Stimulated activated CD4-positive, alpha-beta T cell treated with anti-CD3 and anti-CD28 coated beads, Interleukin-4, amount 100 ng/mL, for 4 hours (primary cell): ENCODE data around the gene CASTOR1.
A peak's percentile ranks its signal among the peaks of the same experiment; 100 is the strongest.

ENCODE experiments used
- DNase-seq, 2 experiments: peaks; one replicate each; pipeline ENCODE4 v3.0.0-alpha.2; 2020

The CASTOR1 gene

GRCh38 chr22:30318799-30319419 lies 29.6 kb upstream of the CASTOR1 start:
- DNase-seq = no peak

DNA sequence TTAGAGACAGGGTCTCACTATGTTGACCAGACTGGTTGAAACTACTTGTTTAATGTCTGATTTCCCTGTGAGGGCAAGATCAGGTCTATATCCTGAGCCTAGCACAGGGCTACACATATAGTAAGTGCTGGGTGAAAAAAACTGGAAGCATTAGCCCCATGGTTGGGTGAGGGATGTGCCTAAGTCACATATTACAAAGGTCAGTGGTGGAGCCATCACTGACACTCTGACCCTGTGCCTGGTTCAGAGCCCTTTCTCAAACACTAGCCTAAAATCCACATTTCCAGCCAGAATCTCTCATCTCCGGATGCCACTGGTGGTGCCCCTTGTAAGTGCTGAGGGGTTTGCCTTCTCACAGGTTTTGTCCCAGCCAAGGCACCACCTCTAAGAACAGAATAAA lies 28.5 kb upstream of the CASTOR1 start:
- DNase-seq = no peak

DNA sequence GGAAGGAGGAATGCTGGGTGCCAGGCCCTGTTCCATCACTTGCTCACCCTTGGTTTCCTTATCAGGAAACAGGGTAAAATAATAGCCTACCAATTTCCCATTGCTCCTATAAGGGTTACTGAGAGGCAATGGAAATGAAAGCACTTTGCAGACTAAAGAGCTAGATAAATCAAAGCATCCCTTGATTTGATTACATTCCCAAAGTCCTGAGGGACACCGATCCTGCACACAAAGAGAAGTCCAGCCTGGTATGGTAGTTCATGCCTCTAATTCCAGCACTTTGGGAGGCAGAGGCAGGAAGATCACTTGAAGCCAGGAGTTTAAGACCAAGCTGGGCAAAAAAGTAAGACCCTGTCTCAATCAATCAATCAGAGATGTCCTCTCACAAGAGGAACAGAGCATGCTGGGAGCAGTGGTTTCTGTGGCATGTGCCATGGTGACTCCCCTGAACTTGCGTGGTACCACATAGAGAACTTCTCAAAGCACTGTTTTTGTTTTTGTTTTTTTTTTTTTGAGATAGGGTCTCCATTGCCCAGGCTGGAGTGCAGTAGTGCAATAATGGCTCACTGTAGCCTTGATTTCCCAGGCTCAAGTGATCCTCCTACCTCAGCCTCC lies 26.8 kb upstream of the CASTOR1 start:
- no peak for DNase-seq

GRCh38 chr22:30314915-30315314 lies 25.6 kb upstream of the CASTOR1 start:
- DNase-seq = peak in 1 of 2 experiments; percentile 63

- DNase-seq = no peak
Observed at GRCh38 chr22:30313527-30314363, 24.4 kb upstream of the CASTOR1 start.

DNA sequence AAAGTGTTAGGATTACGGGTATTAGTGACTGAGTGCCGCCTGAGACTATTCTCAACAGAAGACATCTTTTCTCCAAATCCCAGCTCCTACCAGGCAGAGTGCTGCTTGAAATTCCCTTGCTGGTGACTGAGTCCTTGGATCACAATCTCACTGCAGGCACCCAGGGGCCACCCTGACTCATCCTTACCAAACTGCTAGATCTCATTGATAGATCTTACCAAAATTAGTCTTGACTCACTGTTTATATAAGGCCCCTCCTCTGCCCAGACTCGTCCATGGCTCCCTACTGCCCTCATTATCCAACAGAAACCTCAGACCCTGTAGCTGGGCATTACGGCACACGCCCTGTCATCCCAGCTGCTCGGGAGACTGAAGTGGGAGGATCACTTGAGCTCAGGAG lies 22.7 kb upstream of the CASTOR1 start:
- no peak for DNase-seq

DNA sequence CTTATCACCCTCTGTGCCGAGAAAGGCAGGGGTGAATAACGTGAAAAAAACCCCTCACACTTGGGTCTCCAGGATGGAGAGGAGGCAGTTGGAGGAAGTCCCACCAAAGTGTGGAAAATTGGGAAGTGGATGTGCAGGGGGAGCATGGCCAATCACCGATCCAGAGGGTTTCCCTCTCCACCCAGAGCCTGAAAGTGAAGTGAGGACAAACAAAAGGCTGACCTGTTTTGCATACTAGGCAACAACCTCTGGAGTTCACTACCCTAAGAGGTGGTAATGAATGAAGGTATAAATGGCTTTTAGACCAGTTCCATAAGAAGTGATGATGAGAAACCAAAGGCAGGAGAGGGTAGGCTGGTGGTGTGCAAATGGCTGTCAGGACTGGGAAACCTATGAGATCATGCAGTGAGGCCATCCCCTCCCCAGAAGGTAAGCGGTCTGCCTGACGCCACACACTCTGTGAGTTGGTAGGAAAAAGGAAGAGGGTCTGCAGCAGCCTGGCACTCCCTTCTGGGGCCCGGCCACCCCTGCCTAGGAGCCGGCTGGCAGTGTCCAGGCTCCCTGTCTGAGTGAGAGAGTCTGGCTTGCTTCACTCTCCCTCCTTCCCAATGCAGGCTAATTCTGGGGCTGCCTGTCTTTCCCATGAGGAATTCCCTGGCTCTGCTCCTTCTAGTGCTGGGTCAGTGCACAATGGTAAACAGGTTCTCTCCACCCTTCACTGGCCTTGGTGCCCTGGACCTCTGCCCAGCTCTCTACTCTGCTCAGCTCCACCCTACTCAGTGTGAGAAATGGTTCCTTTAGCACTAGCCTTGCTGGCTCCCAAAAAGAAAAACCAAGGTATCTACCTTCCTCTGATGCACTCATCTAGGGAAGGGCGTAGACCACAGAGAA lies 21.8 kb upstream of the CASTOR1 start:
- DNase-seq = no peak

DNA sequence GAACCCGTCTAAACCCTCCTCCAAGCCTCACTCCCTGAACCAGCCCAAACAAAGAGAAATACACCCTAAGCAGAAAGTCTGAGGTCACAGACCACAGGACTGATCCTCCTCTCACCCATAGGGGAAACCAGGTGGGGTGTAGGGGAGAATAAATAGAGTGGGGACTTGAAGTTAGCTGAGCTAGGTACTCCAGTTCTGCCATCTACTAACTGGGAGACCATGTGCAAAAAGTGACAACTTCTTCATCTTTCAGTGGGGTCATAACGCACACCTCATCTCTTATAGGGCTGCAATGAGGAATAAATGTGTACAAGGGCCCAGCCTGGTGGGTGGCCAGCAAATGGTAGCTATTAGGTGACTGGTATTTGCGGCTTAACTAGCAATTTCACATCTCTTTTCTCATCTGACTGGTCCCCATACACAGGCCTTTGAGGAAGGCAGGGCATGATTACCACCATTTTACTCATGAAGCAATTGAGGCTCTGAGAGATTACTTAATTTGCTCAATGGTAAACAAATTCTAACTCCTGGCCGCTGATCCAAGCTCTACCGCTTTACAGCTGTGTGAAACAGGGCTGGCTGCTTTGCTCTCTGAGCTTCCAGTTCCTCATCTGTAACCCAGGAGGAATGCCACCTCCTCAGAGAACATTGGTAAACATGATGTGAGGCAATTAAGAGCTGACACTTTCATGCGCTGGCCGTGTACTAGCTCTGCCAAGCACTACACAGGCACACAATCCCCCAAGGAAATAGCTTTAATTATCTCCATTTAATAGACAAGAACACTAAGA lies 20.8 kb upstream of the CASTOR1 start:
- peak in 1 of 2 experiments; percentile 17 for DNase-seq

DNA sequence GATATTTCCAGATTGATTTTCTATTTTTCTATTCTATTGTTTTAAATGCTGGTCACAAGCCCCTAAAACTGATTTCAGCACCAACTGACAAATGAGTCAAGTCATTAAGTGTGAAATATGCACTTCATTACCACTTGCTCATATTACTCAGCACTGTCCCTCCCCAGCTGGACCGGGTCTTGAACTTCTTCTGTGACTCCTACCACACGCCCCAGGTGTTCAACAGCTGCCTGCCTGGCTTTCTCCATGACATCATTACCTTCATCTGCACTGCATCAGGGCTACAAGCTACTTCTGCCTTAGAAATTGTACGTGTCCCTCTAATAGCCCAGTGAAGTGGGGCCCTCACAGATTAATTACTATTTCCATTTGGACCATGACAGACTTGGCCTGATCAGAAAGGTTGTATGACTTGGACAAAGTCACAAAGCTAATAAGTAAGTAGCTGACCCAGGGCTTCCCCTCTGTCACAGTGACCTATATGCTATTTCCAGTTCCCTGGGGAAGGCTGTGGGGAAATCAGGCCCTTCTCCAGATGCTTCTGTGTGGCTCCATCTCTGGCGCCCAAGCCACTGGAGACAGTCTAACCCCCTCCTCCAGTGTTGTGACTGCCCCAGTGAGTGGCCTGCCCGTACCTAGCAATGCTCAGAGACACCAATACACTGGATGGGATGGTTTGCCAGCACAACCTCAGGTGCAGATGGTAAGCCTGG lies 19.4 kb upstream of the CASTOR1 start:
- DNase-seq = peak in 1 of 2 experiments; percentile 56

DNA sequence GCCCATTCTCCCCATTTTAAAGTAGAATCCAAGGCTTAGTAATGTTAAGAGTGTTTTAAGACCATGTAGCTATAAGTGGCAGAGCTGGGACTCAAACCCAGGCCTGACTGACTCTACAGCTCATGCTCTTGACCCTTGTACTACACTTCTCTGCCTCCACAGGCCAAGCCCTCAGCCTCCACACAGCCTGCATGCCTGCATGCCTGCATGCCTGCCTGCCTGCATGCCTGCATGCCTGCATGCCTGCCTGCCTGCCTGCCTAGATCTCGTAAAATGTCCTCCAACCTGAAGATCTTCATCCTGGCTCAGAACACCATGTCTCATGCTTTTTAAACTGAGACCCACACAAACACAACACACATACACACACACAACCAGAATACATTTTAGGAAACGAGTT lies 18.8 kb upstream of the CASTOR1 start:
- no peak for DNase-seq

DNA sequence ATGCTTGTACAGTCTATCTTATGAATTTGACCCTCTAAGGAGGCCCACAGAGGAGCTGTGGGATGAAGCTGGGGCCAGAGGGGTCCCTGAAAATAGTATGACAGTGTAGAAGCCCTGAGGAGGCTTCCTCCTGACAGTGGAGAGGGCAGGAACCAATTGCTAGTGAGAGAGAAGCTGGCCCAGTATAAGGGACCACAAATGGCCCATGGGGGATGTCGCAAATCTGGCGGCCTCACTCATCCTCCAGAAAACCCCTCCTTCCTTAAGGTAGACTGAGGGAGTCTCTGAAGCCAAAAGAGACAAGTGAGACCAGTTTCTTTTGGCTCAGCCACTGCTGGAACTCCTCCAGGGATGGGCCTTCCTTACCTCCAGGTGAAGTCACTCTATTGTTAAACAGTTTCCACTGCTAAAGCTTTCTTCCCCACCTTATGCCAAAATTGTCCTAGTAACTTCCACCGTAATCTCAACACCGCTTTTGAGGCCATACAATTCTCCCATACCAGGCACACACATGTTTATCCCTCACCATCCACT lies 17.8 kb upstream of the CASTOR1 start:
- DNase-seq = no peak

DNA sequence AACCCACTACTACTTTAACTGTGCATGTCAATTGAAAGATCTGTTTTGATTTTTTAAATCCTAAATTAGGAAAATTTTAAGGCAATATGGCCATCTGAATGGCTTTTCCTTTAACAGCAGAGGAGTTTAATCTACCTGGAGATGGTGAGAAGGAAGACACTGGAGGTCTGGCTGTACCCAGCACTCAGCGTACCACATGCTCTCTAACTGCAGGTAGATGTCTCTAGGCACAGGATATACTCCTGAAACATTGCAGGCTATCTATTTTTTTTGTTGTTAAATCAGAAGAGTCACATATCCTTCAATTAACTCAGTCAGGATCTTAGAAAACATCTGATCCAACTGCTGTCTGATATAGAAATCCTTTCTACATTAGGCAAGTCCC lies 17.3 kb upstream of the CASTOR1 start:
- no peak for DNase-seq

GRCh38 chr22:30305906-30306626 lies 16.8 kb upstream of the CASTOR1 start:
- no peak for DNase-seq

DNA sequence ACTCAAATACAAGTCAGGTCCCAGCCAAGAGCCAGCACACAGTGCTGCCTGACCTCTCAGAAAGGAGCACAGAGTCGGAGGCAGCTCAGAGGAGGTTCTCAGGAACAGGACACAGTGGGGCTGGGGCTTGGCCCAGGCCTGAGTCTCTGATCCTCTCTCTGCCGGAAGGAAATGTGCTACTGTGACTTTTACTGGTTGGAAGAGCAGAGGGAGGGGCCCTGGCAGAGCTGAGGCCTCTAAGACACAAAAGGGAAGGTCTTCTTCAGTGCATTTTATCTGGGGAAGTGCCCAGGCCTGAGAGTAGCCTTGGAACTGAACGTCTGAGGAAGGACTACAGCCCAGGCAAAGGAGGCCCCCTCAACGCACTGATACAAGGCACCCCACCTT lies 16.2 kb upstream of the CASTOR1 start:
- peak in 1 of 2 experiments; percentile 43 for DNase-seq

GRCh38 chr22:30304495-30305244 lies 15.4 kb upstream of the CASTOR1 start:
- DNase-seq = no peak

DNA sequence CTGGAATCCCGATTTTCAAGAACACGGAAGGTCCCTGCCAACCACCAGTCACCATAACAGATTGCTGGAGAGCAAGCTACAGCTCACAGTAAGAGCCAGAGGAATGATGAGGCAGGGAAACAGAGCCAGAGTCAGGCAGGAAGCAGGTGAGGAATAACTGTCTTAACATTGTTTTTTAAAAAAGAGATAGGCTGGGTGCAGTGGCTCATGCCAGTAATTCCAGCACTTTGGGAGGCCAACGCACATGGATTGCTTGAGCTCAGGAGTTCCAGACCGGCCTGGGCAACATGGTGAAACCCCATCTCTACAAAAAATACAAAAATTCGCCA lies 13.5 kb upstream of the CASTOR1 start:
- DNase-seq = no peak

DNA sequence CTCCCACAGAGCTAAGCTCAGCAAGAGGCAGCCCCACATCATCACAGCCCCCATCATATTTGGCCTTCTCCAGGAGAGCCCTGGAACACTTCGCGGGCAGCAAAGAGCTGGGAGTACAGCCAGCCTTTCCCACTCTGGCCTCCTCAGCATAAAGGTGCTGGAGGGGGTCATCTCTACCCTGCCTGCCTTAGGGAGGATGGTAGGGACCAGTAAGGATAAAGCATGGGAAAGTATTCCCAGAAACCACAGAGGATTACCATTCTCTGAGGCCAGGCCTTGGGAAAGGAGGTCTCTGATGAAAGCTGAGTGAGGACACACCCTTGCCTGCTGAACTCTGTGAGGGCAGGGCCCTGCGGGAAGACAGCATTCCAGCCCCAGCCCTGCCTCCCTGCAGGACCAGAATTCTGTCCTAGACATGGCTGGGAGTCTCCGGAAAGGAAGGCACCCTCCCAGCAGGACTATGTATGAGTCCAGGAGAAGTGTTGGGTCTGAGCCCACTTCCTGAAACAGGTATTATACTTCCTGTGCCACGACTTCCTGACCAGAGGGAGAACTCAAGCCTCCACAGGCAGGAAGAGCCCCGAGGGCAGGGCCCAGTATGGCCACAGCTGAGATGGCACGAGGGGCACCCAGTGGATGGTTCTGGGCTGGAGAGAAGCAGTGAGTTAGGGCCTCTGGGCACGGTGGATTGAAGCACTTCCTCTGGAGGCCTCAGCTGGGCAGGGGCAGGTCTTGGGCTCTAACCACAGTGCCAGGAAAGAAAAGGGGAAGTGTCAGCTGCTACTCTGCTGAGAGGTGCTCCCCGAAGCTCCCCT lies 12.9 kb upstream of the CASTOR1 start:
- DNase-seq = no peak

DNA sequence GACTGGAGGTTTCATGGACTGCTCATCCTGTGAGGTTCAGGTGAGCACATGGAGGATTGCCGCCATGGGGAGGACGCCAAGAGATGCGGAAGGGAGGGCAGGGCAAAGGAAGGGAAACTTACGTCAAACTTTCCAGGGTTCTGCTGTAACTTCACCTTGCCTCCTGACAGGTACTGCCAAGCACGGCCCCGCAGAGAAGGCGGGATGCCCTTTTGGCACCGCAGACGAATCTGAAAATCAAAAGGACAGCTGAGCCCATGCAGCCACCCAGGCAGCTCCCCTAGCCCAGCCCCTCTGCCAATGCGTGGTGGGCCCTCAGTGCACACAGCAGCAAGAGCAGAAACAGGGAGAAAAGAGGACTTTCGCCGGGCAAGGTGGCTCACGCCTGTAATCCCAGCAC lies 10.0 kb upstream of the CASTOR1 start:
- DNase-seq = no peak
